Activated CD8-positive, alpha-beta memory T cell treated with anti-CD3 and anti-CD28 coated beads, Interleukin-2, amount 50 U/mL, for 24 hours (primary cell): ENCODE results near the gene RYR2.
"Not testable (repeated sequence)": the region's sequence is repeated elsewhere in the genome, so short reads cannot be mapped to it uniquely, and the experiment has no call there.

Experiments
- DNase-seq: peaks from one replicate; pipeline ENCODE4 v3.0.0-alpha.2; 2020; ENCODE audit errors: extremely low read depth

The RYR2 gene

DNA sequence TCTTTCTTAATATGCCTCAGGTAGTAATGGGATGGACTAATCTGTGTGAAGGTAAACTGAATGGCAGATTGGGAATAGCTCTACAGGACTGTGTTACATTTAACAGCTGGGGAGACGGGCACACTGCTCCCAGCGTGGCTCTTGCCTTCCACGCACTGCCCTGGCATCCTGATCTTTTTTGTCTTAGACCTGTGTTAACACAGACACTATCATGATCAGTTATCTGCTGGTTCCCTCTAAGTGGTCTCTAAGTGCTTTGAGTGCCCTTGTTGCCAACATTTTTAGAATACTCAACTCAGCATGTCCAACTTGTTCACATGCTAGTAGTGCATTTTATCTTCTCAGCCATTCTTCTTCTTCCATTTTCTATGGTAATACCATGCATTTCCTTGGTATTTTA lies 208.1 kb downstream of the RYR2 start:
- DNase-seq: no peak

DNA sequence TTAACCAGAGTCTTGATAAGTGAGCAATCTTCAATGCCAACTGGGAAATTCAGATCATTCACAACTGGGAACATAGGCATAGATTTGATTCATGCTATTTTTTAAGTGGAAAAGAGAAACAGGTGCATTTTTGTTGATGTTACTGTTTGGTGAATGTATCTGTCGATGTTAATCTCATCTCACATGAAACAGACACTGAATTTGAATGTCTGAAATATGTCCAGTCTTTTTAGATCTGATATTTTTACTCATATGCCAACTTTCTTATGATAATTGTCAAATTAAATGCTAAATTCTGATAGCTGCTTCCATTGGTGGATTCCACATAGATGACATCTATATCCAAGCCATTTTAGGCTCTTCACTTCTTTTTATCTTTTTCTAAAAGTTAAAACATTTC lies 213.1 kb downstream of the RYR2 start:
- DNase-seq: no peak

DNA sequence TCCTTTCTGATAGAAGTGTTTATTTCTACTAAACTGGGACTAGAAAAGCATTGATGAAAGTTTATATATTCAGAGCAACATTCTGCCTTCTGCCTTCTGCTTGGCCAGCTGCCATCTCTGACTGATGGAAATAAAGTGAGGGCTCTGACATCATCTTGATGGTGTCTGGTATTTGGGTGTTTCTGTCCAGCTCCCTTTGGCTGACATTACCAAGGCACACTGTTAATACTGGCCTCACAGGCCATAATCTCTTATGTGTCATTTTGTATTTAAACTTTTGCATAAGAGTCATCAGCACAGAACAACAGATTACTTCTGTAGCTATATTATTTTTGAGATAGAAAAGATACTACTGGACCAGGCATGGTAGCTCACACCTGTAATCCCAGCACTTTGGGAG lies 216.9 kb downstream of the RYR2 start:
- DNase-seq: no peak

DNA sequence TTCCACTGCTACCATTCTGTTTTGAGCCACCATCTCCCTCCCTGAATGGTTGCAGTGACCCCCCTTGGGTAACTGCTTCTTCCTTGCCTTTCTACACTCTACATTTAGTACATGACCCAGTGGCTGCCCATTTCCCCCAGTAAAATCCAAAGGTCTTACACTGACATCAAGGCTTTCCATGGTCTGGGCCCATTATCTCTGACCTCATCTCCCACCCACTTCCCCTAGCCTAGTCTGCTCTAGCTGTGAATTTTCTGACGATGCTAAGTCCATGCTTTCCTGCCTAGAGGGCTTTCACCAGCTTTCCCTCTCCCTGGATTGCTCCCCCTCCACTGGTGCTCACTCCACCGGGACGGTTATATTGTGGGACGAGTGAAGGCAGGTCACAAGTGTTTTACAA lies 219.2 kb downstream of the RYR2 start:
- no peak for DNase-seq

DNA sequence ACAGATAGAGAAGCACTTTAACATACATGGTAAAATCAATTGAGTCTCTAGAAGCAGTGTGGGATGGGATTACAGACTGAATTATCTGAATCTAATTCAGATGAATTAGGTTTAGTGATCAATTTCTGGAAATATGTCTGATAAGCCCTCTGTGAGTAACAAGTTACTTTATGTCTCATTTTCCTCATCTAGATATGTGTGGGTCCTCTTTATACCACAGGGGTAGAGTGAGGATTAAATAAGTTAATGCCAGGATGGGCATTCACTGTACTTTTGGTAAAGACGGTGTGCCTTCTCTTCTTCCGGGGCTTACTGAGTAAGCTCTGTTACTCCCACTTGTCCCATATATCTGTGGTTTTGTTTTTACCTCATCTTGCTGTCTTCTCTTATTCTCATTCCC lies 225.8 kb downstream of the RYR2 start:
- DNase-seq: no peak

DNA sequence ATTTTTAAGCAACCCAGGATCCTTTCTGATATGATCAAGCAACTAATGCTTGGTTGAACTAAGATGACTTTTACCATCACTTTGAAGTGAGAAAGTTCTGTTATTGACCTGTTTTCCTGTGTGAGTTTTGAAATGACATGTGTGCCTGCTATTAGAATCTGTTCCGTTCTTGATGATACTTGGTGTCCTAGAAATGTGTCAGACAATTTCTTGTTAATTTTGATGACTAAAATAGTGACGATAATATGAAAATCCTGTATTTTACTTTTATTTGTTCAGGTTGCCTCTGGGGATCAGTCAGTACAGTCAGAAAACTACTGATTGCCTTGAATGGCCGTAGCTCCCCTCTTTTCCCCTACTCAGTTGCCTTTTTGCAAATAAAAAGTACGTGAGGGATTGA lies 228.0 kb downstream of the RYR2 start:
- no peak for DNase-seq

DNA sequence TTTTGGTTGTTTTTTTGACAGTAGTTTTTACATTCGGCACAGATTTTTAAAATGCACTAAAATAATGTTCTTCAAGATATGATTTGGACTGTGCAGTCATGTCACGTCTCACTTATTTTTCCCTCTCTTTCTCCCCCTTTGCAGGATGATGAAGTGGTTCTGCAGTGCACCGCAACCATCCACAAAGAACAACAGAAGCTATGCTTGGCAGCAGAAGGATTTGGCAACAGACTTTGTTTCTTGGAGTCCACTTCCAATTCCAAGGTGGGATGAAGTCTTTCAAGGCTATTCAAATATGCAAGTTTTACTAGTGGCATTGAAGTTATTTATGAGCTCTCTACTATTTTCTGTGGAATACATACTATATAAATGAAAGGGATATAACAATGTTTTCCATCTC lies 228.4 kb downstream of the RYR2 start:
- no peak for DNase-seq

DNA sequence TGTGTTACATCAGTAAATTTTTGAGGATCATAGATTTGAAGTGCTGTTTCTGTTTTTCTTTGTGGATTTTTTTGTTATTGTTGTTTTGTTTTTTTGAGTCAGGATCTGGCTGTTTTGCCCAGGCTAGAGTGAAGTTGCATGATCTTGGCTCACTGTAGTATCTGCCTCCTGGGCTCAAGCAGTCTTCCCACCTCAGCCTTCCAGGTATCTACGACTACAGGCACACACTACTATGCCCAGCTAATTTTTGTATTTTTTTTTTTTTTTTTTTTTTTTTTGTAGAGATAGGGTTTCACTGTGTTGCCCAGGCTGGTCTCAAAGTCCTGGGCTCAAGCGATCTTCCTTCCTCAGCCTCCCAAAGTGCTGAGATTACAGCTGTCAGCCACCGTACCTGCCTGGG lies 236.0 kb downstream of the RYR2 start:
- not testable (repeated sequence) for DNase-seq

DNA sequence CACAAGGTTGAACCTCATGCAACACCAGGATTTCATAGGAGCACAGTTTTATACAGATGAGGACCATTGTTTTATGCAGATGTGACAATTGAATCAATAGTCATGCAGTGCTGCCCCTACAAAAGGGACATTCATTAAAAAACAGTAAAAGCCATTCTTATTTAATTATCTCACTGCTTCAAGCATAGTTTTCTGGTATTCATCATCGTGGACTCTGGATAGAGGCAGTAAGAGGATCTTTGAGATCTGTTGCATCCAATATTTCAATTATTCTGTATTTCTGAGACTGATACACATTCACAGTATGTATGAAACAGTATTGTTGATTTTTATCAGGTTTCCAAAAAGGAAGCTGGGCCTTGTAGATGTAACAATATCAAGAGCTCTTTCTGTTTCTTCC lies 237.6 kb downstream of the RYR2 start:
- no peak for DNase-seq

DNA sequence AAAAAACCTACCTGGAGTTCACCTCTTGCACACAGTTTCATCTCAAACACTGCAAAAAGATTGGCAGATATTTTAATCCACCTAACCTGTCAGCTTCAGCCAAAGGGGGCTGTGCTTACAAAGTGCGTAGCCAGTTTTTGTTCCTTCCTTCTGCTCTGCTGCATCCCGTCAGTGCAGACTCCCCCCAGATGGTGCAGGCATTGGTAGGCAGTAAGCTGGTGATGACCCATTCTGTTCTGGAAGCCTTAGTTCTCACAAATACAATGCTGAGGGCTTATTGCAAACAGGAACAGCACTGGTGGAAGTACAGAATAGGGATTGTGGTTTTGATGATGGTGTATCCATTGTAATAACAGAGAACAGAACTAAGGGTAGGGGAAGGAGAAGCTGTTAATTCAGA lies 239.5 kb downstream of the RYR2 start:
- DNase-seq: no peak

DNA sequence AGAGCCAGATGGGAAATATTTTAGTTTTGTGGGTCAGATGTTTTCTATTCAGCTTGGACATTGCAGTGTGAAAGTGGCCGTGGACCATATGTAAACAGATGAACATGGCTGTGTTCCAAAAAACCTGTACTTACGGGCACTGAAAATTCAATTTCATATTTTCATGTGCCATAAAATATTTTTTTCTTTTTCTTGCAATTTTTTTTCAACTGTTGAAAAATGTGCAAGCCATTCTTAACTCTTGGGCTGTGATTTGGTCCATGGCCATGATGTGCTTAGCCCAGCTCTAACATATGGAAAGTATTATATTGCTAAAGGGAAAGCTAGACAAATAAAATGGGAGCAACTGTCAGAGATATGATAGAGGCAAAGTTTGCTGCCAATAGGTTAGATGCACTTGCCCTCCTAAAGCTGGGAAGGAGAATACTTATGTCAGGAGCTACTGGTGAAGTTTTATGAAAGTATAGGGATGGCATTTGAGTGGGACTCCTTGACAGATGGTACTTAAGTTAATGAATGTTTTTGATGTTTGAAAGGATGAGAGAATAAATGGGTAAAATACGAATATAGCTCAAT lies 240.3 kb downstream of the RYR2 start:
- no peak for DNase-seq

DNA sequence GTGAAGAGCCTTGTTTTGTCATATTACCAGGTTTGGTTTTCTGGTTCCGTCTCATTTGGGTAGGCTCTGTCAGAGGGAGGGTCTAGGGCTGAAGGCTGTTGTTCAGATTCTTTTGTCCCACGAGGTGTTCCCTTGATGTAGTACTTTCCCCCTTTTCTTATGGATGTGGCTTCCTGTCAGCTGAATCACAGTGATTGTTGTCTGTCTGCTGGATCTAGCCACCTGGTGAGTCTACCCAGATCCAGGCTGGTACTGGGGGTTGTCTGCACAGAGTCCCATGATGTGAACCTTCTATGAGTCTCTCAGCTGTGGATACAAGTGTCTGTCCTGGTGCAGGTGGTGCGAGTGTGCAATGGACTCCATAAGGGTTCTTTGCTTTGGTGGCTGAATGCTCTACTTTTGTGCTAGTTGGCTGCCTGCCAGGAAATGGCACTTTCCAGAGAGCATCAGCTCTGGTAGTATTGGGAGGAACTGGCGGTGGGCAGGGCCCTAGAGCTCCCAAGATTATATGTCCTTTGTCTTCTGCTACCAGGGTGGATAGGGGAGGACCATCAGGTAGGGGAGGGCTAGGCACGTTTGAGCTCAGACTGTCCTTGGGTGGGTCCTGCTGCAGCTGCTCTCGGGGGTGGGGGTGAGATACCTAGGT lies 246.0 kb downstream of the RYR2 start:
- no peak for DNase-seq

DNA sequence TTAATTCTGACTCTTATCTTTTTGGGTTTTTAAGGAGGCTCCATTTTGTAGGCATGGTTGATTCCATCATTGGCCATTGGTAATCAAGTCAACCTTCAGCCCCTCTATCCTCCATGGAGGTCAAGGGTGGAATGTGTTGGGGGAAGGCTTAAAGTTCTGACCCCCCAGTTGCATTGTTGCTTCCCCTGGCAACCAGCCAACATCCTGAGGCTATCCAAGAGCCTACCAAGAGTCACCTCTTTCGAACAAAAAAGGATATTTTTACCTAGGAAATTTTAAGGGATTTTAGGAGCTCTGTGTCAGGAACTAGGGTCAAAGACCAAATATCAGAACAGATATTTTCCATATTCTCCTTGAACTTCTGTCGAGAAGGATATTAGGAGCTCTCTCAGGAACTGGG lies 251.8 kb downstream of the RYR2 start:
- DNase-seq: no peak

DNA sequence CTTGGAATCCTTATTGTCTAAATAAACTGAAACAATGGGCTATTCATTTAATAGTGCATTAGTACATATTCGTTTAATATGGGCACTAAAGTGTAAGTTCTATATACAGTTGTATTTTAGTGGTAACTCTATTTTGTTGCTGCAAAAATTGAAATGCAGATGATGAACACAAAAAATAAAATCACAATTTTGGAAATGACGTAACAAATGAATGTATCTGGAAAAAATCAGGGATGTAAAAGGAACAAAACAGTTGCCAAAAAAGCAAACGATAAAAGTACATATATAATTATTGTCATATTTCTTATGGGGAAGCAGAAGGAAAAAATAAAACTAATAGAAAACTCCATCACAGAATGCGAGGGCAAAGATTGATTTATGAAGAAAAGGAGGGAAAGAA lies 254.9 kb downstream of the RYR2 start:
- DNase-seq: no peak

DNA sequence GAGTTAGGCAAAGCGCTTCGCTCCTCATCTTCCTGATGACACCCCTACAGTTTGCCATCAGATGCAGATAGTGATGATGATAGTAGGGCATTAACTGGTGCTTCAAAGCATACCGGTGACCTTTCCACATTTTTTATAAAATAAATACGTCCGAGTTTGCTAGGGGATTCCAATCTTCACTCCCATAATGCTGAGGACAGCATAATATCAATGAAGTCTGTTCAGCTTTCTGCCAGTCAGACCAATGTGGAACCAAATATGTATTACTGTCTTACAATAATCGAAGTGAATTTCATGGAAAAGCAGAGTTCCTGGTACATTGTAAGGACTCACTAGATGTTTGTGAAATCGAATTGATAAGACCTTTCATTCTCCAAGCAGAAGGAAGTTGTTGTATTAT lies 258.7 kb downstream of the RYR2 start:
- DNase-seq: no peak

DNA sequence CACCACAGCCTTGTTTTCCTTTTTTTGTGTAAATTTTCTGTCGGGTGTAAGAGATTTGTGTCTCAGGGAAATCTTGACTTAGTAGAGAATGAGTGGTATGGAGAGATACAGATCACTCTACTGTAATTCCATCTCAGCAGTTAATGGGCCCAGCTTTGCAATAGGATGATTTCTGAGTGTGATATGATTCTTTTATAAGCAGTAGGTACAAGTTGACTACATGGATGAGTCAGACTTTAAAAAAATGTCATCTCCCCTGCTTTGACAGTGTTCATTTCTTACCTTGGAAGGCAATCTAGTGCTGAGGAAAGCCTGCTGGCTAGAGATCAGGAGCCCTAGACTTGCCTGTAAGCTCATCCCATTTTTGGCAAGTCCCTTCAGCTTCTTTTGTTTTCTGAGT lies 261.9 kb downstream of the RYR2 start:
- no peak for DNase-seq

DNA sequence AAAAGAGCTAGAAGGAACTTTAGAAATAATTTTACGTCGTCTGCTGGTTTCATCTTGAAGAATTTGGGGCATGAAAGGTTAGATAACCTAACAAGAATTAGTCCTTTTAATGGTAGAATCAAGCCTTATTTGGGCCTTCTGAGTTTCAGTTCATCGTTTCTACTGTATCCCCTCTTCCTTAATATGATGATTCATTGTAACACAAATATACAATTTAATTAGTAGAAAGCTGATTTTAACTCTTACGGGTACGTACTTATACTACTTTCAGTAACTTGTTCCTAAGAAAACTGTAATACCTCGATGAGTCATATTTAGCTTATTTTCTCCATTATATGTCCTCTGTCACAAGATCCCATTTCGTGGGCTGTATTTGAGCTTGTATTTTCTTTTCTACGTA lies 264.7 kb downstream of the RYR2 start:
- DNase-seq: no peak

DNA sequence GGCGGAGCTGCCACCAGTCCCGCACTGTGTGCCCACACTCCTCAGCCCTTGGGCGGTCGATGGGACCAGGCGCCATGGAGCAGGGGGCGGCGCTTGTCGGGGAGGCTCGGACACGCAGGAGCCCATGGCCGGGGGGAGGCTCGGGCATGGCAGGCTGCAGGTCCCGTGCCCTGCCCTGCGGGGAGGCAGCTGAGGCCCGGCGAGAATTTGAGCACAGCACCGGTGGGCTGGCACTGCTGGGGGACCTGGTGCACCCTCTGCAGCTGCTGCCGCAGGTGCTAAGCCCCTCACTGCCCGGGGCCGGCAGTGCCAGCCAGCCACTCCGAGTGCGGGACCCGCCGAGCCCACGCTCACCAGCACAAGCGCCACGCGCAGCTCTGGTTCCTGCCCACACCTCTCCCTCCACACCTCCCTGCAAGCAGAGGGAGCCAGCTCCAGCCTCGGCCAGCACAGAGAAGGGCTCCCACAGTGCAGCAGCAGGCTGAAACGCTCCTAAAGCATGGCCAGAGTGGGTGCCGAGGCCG lies 267.7 kb downstream of the RYR2 start:
- DNase-seq: no peak

DNA sequence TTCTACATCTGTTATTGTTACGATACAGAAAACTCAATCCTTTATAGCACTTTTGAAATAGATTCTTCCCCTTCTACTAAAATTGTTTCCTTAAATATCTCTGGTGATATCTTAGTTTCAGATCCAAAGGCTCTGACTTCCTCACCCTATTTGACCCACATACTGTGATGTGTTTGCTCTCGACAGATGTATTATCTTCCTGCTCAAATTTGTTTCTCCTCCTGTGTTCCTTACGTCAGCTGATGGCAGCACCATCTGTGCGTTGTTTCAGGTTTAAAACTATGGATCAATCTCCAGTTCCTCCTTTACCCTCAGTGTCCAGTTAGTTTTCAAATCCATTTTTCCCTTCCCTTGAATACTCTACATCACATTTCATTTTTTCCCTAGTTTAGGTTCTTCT lies 274.4 kb downstream of the RYR2 start:
- DNase-seq: no peak

DNA sequence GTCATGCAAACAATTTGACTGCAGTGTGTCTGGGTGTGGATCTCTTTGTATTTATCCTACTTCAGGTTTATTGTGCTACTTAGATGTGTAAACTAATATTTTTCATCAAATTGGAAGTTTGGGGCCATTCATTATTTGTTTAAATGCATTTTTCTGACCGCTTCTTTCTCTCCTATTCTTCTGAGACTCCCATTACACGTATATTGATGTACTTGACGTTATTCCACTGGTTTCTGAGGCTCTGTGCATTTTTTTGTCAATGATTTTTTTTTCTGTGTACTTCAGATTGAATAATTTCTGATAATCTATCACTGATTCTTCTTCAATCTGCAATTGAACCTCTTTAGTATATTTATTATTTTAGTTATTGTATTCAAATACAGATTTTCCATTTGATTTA lies 276.8 kb downstream of the RYR2 start:
- DNase-seq: no peak

DNA sequence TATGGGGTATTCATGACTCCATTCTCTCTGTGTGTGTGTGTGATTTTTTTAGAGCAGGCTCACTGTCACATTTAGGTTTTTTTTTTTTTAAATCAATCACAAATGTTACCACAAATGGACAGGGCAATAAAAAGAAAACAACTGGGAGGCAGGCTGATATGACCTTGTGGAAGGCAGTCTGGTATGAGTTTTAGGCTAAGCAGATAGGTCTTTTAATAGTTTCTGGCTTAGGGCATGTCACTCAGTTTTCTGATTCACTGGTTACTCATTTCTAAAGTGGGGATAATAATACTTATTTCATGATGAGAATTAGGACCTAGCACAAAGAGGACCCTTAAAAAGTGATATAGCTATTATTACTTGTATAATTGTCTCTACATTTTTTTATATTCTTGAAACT lies 278.9 kb downstream of the RYR2 start:
- DNase-seq: no peak

DNA sequence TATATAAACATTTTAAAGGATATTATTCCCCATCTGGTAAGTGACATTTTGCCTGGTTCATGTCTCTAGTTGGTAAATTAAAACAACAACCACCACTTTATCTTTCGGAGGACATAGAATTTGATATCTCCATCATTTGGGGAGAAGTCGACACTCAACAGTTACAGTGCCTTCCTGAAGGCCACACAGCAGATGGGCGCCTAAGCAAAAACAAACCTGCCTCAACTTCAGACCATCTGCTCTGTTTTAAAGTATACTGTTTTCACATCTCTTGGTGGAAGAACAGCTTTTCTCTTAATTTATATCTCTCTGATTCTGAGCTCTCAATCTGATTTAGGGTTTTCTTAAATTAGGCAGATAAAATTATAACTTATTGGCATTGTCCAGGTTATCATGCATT lies 282.2 kb downstream of the RYR2 start:
- no peak for DNase-seq

DNA sequence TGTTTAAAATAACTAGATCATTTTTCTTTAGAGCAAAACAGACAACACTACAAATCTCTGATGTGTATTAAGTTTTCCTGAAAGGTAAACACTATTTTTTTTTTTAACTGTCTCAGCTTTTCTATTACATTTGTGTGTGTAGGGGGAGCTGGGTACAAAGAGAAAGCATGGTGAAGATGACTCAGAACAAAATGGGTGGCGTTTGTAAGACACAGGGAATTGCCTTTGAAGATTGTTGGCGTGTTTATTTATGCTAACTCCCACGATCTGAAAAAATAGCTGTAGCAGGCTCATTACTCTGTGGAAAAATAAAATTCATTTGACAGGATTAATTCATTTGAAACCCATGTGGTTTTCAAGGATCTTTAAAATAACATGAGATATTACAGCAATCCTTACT lies 285.1 kb downstream of the RYR2 start:
- DNase-seq: no peak

DNA sequence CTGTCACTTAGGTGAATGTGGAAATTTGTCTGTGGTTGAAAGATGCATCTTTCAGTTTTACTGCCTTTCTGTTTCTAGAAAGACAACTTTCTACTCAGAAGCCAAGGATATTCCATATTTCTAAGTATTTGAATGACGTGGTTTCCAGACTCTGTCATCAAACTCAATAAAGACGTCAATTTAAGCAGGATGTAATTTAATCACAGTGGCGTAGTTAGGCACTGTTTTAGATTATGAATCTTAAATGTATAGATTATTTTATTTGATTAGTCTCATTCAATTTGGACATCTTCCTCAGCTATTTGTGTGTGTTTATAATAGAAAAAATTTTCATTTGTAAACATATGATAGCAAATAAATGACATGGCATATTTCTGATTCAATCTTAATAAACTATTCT lies 298.9 kb downstream of the RYR2 start:
- no peak for DNase-seq
